ENCODE results near the gene MYO1A. TPM values are rescaled to one million over a fixed set of nuclear protein-coding genes. Genes with fewer than 3 reads are reported as not detected.

Gene MYO1A
- not detected in 2 replicates for total RNA-seq

GRCh38 chr12:57049890-57050289 is at the start of gene MYO1A:
Gene MYO1A, minus strand, starts transcription at chr12:57050129. Its CDS starts 1,806 bp downstream, at chr12:57048323.

DNA sequence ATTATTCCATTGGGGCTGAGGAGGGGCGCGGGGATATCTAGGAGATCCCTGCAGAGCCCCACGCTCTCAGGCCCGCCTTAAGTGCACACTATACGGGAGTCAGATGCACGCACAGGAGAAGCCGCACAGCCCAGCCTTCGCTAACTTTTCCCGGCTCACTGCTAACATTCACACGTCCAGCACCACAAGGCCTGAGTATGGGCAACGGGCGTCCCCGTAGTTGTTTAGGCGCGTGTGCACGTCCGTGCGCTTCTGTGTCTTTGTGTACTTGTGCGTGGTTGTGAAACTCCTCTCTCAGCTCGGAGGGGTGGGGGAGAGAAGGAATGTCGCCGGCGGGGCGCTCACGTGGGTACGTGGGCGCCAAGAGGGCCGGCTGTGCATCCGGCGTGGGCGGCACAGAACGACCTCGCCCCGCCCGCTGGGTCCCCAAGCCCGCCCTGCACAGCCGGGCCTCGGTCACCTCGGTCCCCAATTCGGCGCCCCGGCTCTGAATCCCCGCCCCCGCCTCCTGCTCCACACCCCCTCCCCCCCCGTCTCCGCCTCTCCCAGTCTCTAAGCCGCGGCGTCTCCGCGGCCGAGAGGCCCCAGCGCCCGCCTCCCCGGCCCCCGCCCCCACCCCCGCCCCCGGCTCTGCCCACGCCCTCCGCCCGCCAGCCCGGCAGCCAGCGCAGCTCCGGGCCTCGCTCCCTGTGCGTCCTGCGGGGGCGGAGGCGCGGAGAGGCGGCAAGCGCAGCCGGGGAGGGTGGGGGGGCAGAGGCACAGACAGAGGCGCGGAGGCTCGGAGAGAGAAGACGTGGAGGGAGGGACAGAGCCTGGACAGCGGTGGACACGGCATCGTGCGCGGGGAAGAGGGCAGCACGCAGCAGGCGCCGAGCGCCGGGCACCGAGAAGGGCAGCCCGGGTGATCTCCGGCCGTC is 38.7 kb upstream of the MYO1A start, which contains the start of gene NAB2:
TSS of gene NAB2 (plus strand) at position 761 of the 917 bp plus-strand sequence. CDS start 158 bp downstream, outside the sequence.

GRCh38 chr12:57078519-57079404 is 28.8 kb upstream of the MYO1A start, which contains the start of gene NEMP1:
Gene NEMP1, minus strand, starts transcription at chr12:57078791. Its CDS starts 46 bp downstream, at chr12:57078745.

GRCh38 chr12:57016348-57016747 is 33.6 kb downstream of the MYO1A start, which contains the start of gene TAC3:
Gene TAC3, minus strand, starts transcription at chr12:57016529. Its CDS starts 732 bp downstream, at chr12:57015797.

DNA sequence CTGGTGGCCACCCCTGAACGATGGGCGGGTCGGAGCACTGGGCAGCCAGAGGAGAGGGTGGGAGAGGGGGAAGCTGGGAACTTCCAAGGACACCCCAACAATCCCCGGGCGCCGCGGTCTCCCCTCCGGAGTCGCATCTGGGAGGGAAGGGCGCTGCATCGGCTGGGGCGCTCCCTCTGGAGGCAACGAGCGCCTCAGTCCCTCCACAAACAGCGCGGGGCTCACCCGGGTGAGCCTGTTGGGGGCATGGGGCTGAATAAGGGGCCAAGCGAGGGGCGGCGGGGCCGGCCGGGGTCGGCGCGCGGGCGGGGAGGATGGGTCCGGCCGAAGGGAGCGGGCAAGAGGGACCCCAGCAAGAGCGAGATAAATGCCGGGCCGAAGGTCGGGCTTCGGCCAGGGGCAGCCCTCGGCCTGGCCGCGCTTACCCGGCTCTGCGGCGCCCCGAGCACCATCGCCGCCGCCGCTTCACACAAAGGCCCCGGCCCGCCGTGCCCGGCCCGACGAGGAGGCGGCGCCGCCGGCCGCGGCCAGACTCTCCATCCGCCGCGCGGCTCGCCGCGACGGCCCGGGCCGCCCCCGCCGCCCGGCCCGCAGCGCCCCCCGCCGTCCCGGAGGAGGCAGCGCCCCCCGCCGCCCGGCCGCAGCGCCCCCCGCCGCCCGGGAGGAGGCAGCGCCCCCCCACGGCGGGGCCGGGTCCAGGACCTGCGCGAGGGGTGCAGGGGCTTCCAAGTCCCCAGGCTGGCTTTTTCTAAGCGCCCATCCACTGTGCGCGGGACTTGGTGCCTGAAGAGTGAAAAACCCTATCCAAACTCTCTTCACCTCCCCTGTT is 43.7 kb downstream of the MYO1A start, which contains the start of gene ZBTB39:
TSS of gene ZBTB39 (minus strand) at position 567 of the 829 bp plus-strand sequence. CDS start 1,629 bp downstream, outside the sequence.

Other genes with a start within 250 kb of the MYO1A start
- gene SDR9C7, start 115.7 kb downstream of the MYO1A start, total RNA-seq = not detected in 2 replicates
- gene RDH16, start 92.5 kb downstream of the MYO1A start, total RNA-seq = not detected in 2 replicates
- gene ZBTB39, start 43.6 kb downstream of the MYO1A start, total RNA-seq = 2.0 and 4.4 TPM in 2 replicates
- gene TAC3, start 33.6 kb downstream of the MYO1A start, total RNA-seq = 0.32 TPM in 1 of 2 replicates, not detected in the other
- 2.0 and 4.9 TPM in 2 replicates for gene NEMP1, start 28.7 kb upstream of the MYO1A start, total RNA-seq
- 39.7 and 40.6 TPM in 2 replicates for gene NAB2, start 39.0 kb upstream of the MYO1A start, total RNA-seq
- gene STAT6, start 61.2 kb upstream of the MYO1A start, total RNA-seq = 100 and 101 TPM in 2 replicates
- gene LRP1, start 78.4 kb upstream of the MYO1A start, total RNA-seq = 236 and 285 TPM in 2 replicates
- not detected in 2 replicates for gene LRP1-AS, start 97.5 kb upstream of the MYO1A start, total RNA-seq
- 13.7 and 23.3 TPM in 2 replicates for gene NXPH4, start 166.7 kb upstream of the MYO1A start, total RNA-seq
- gene SHMT2, start 179.6 kb upstream of the MYO1A start, total RNA-seq = 205 TPM in 2 replicates
- gene STAC3, start 201.1 kb upstream of the MYO1A start, total RNA-seq = not detected in 2 replicates